Gastroesophageal sphincter (tissue), 4 donors: Measurements from ENCODE around the gene MIDN. TPM values are rescaled to one million over a fixed set of nuclear protein-coding genes. Genes with fewer than 3 reads are reported as not detected.

Experiments
- ATAC-seq: fragments of 150-250 bp; one replicate; pipeline ENCODE4 v1.9.1; 2016; ENCODE audit warnings: mild to moderate bottlenecking, moderate library complexity
- H3K27ac ChIP-seq, 4 donors: fragments of 200-600 bp; sonication (generic) in 3 of 4; 1 replicate in 3 of 4; 2 replicates in 1 of 4; pipeline ENCODE4 v1.5.1; 2016 to 2019
- H3K27me3 ChIP-seq: fragments of 200-600 bp; sonication (generic); one replicate; pipeline ENCODE4 v1.5.1; 2019
- H3K36me3 ChIP-seq, 2 donors: fragments of 200-600 bp; sonication (generic); one replicate each; pipeline ENCODE4 v1.5.1; 2019; ENCODE audit warnings: control low read depth in 1 of 2
- H3K4me1 ChIP-seq, 3 donors: fragments of 200-600 bp; sonication (generic); 1 replicate in 2 of 3; 2 replicates in 1 of 3; pipeline ENCODE4 v1.5.1; 2016 to 2019; ENCODE audit warnings: control low read depth in 2 of 3
- H3K4me3 ChIP-seq, 2 donors: fragments of 200-600 bp; sonication (generic); one replicate each; pipeline ENCODE4 v1.5.1; 2019; ENCODE audit warnings: mild to moderate bottlenecking in 1 of 2, moderate library complexity in 1 of 2
- H3K9me3 ChIP-seq, 3 donors: fragments of 200-600 bp; sonication (generic); one replicate each; pipeline ENCODE4 v1.5.1; 2017 to 2019; ENCODE audit warnings: control low read depth in 2 of 3
- EP300 ChIP-seq: sonication (generic); formaldehyde crosslinking; IDR thresholded peaks from one replicate; pipeline ENCODE4 v1.6.1; 2017; ENCODE audit warnings: antibody characterized with exemption, mild to moderate bottlenecking
- POLR2A ChIP-seq, 2 donors: fragments of 450-650 bp; IDR thresholded peaks; one replicate each; pipeline ENCODE4 v1.6.1; 2017; ENCODE audit warnings: antibody characterized with exemption in 2 of 2, mild to moderate bottlenecking in 2 of 2, moderate library complexity in 1 of 2
- POLR2AphosphoS5 ChIP-seq: sonication (generic); formaldehyde crosslinking; IDR thresholded peaks from one replicate; pipeline ENCODE4 v1.6.1; 2017; ENCODE audit warnings: antibody characterized with exemption
- WGBS, 2 donors: methylation state at CpG; one replicate each; pipeline ENCODE4 v1.1.5; 2018; ENCODE audit warnings: low coverage in 1 of 2; 5-methylcytosine and 5-hydroxymethylcytosine counted together
- total RNA-seq, 4 donors: library from RNA; depleted of rRNA; stranded (reverse); fragments of >200 nt; gene quantifications; one replicate each; pipeline ENCODE4 v1.1.0, GENCODE V29; 2016
- TF ChIP-seq, protein P1 (sequence below), 4 experiments: fragments of 200-600 bp in 2 of 4; fragments of 450-650 bp in 2 of 4; sonication (generic) in 1 of 4; IDR thresholded peaks; one replicate each; pipeline ENCODE4 v1.5.1; 2017 to 2019; ENCODE audit warnings: antibody characterized with exemption in 4 of 4, mild to moderate bottlenecking in 2 of 4, moderate library complexity in 2 of 4

Gene MIDN
- total RNA-seq, 4 donors from 2014 or later = 20.0 to 40.1 (median 24.2) TPM

DNA sequence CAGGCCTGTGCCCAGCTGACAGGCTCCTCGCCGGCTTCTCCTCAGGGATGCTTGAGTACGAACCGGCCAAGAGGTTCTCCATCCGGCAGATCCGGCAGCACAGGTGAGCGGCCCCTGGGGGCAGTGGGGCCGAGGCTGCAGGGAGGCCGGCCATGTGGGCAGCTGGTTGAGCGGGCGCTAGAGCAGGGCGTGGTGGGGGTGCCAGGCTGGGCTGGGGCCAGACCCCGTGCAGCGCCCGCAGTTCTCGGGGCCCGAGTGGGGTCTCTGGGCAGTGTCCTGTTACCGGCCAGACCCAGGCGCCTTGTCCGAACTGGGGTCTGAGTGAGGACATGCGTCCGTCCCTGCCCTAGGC, 26.5 kb upstream of the MIDN start:
- no CpG with 5 or more reads among the region's 22 CpGs for WGBS, 2 donors
- Histone ChIP-seq H3K27ac (peak overlapping the region in 2 of 4 donors; percentile 31 to 58), H3K36me3 (peaks cover 0 to 73% of the 10 kb centered on the region in 2 donors), H3K4me1 (peaks cover 0 to 69% (median 23%) of the 10 kb centered on the region in 3 donors), H3K4me3 (no peak overlapping the region), H3K27me3 (no peaks in the 10 kb centered on the region), H3K9me3 (no peaks in the 10 kb centered on the region)
- no peak for ATAC-seq
- TF ChIP-seq POLR2AphosphoS5 (no peak), EP300 (no peak), POLR2A (IDR thresholded peaks at IDR 0.05) (no peak)
- TF ChIP-seq, protein P1, sequence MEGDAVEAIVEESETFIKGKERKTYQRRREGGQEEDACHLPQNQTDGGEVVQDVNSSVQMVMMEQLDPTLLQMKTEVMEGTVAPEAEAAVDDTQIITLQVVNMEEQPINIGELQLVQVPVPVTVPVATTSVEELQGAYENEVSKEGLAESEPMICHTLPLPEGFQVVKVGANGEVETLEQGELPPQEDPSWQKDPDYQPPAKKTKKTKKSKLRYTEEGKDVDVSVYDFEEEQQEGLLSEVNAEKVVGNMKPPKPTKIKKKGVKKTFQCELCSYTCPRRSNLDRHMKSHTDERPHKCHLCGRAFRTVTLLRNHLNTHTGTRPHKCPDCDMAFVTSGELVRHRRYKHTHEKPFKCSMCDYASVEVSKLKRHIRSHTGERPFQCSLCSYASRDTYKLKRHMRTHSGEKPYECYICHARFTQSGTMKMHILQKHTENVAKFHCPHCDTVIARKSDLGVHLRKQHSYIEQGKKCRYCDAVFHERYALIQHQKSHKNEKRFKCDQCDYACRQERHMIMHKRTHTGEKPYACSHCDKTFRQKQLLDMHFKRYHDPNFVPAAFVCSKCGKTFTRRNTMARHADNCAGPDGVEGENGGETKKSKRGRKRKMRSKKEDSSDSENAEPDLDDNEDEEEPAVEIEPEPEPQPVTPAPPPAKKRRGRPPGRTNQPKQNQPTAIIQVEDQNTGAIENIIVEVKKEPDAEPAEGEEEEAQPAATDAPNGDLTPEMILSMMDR (IDR thresholded peaks at IDR 0.05) = no peak

DNA sequence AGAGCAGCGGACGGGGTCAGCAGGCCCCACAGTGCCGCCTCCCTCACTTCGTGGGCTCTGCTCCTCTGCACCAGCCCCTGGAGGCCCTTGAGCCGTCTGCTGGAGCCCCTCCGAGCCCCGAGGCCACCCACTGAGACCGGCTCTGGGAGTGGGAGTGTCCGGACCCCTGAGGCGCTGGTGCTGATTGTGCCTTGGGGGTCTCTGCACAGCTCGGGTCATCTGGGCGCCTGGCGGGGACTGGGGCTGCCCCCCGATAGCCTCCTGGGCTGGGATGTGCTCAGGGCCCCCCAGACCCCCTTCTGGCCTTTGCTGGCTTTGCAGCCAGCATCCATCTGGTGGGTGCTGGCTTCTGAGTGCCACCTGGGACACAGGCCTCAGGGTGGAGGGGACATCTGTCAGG, 26.0 kb upstream of the MIDN start:
- Histone ChIP-seq H3K27me3 (no peaks in the 10 kb centered on the region), H3K9me3 (no peaks in the 10 kb centered on the region), H3K36me3 (peaks cover 0 to 78% of the 10 kb centered on the region in 2 donors), H3K27ac (peak overlapping the region in 1 of 4 donors; percentile 58), H3K4me1 (peaks cover 0 to 64% (median 18%) of the 10 kb centered on the region in 3 donors), H3K4me3 (no peak overlapping the region)
- WGBS, 2 donors = no CpG with 5 or more reads among the region's 14 CpGs
- ATAC-seq = no peak
- no peak for TF ChIP-seq POLR2AphosphoS5
- TF ChIP-seq POLR2A (IDR thresholded peaks at IDR 0.05) = no peak
- no peak for TF ChIP-seq EP300
- TF ChIP-seq, protein P1 (IDR thresholded peaks at IDR 0.05) = no peak

DNA sequence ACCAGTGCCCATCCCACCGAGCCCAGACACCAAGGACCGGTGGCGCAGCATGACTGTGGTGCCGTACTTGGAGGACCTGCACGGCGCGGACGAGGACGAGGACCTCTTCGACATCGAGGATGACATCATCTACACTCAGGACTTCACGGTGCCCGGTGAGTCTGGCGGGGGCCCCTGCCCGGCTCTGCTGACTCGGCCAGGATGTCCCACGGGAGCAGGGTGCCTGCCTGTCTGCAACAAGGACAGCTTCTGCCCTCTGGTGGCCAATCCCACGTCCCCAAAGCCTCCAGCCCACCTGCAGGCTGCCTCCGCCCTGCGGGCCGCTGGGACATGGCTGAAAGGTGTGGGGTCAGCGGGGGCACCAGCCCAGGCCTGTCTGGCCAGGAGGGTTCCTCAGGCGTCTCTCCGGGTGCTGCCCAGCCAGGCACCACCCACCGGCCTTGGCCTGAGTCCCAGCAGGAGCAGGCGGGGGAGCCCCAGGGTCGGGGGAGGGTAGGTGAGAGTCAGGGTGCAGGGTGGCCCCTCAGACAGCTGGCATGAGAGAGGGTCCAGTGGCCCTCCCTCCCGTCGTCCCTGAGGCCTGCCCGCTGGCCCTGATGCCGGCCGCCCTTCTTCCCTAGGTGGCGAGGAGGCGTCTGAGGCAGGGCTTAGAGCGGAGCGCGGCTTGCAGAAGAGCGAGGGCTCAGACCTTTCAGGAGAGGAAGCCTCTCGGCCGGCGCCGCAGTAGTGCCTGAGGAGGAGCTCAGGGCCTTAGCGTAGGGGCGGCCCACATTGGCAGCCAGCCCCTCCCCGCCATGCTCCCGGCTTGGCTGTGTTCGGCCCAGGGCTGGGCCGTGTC, 25.1 kb upstream of the MIDN start:
- 20% methylated on average over 1 of the region's 48 CpGs; no CpG with 5 or more reads in 1 of the 2 donors for WGBS, 2 donors

DNA sequence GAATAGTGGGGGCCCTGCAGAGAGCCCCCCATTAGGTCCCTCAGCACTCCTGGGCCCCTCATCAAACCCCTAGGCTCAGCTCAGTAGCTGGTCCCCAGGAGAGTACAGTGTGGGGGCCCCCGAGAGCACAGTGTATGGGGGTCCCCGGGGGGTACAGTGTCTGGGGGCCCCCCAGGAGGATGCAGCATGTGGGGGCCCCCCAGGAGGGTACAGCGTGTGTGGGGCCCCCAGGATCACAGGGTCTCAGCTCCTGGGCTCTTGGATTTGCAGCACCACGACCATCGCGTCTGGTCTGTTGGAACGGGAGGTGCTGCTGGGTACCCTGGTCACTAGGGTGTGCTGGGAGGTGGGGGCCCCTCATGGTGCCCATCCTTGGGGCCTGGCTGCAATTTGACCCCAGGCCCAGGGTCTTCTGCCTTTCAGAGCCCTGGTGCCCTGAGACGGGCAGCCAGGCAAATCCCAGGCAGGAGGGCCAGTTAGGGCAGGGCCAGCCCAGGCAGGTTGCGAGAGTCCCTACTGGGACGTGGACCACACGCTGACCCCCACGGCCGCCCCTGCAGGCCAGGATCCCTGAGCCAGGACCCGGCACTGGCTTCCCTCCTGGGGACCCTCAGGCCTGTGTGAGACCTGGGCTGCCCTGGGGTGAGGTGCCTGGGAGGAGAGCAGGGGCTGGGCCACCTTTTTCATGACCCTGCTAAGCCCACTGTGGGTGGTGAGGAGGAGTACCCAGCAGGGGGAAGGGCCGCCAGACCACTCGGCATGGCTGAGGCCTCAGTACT, 24.1 kb upstream of the MIDN start:
- H3K4me1 ChIP-seq = peaks cover 0 to 45% (median 9%) of the 10 kb centered on the region in 3 donors
- no CpG with 5 or more reads among the region's 16 CpGs for WGBS, 2 donors
- H3K36me3 ChIP-seq = peaks cover 0 to 88% of the 10 kb centered on the region in 2 donors
- ATAC-seq = no peak
- no peak overlapping the region for H3K27ac ChIP-seq
- no peak overlapping the region for H3K4me3 ChIP-seq
- TF ChIP-seq POLR2A (IDR thresholded peaks at IDR 0.05) (no peak), EP300 (no peak), POLR2AphosphoS5 (no peak)
- TF ChIP-seq, protein P1 (IDR thresholded peaks at IDR 0.05) = no peak
- H3K27me3 ChIP-seq = no peaks in the 10 kb centered on the region
- H3K9me3 ChIP-seq = no peaks in the 10 kb centered on the region

More for the DNA sequence above, 25.1 kb upstream of the MIDN start:
- Histone ChIP-seq H3K27ac (no peak overlapping the region), H3K9me3 (no peaks in the 10 kb centered on the region), H3K36me3 (peaks cover 0 to 86% of the 10 kb centered on the region in 2 donors), H3K4me1 (peaks cover 0 to 55% (median 13%) of the 10 kb centered on the region in 3 donors), H3K27me3 (no peaks in the 10 kb centered on the region), H3K4me3 (no peak overlapping the region)
- TF ChIP-seq POLR2AphosphoS5 = no peak
- no peak for TF ChIP-seq POLR2A (IDR thresholded peaks at IDR 0.05)
- TF ChIP-seq EP300 = no peak
- TF ChIP-seq, protein P1 (IDR thresholded peaks at IDR 0.05) = peak in 3 of 4 experiments; percentile 32 to 45 (median 34)
- ATAC-seq = no peak
